Glomerular visceral epithelial cell (primary cell): ENCODE results near the gene PHC1.

Source experiments
- DNase-seq: peaks from one replicate; pipeline ENCODE4 v3.0.0-alpha.2; 2016; ENCODE audit errors: extremely low spot score

The PHC1 gene

GRCh38 chr12:8949342-8950220, 35.3 kb downstream of the PHC1 start, which contains the start of gene M6PR:
TSS of gene M6PR (minus strand) at chr12:8949645. CDS start at chr12:8946404, 3,241 bp downstream.
- peak; percentile 94 for DNase-seq

GRCh38 chr12:8950221-8950527, 35.9 kb downstream of the PHC1 start:
- no peak for DNase-seq

GRCh38 chr12:8950702-8951478, 36.6 kb downstream of the PHC1 start:
- peak; percentile 5 for DNase-seq

GRCh38 chr12:8951744-8952143, 37.4 kb downstream of the PHC1 start:
- DNase-seq = no peak

- no peak for DNase-seq
Measured at GRCh38 chr12:8953773-8954402, 39.6 kb downstream of the PHC1 start.

- no peak for DNase-seq
Measured at GRCh38 chr12:8956073-8956472, 41.8 kb downstream of the PHC1 start.

GRCh38 chr12:8956772-8957171, 42.5 kb downstream of the PHC1 start:
- DNase-seq = no peak

GRCh38 chr12:8957561-8957960, 43.3 kb downstream of the PHC1 start:
- DNase-seq = no peak

- DNase-seq = no peak
Measured at GRCh38 chr12:8958066-8958465, 43.8 kb downstream of the PHC1 start.

GRCh38 chr12:8960176-8960575, 45.9 kb downstream of the PHC1 start:
- DNase-seq = no peak

GRCh38 chr12:8968761-8969160, 54.5 kb downstream of the PHC1 start:
- DNase-seq = no peak

GRCh38 chr12:8969861-8970411, 55.6 kb downstream of the PHC1 start:
- DNase-seq = no peak

GRCh38 chr12:8970432-8970831, 56.1 kb downstream of the PHC1 start:
- no peak for DNase-seq

- no peak for DNase-seq
Measured at GRCh38 chr12:8980137-8980536, 65.8 kb downstream of the PHC1 start.

GRCh38 chr12:8985213-8985754, 71.0 kb downstream of the PHC1 start:
- no peak for DNase-seq

GRCh38 chr12:8987163-8987562, 72.9 kb downstream of the PHC1 start:
- no peak for DNase-seq

GRCh38 chr12:8987685-8988084, 73.4 kb downstream of the PHC1 start:
- DNase-seq = no peak

GRCh38 chr12:8989413-8989812, 75.1 kb downstream of the PHC1 start, which contains the start of gene KLRG1:
TSS of gene KLRG1 (plus strand) at chr12:8989546. CDS start at chr12:8989636, 90 bp downstream.
- DNase-seq = no peak
